Panc1 (cell line): ENCODE results near the gene GGN. TPM values are rescaled to one million over a fixed set of nuclear protein-coding genes. Genes with fewer than 3 reads are reported as not detected.

Experiments used
- ATAC-seq: fragments of 200-7000 bp; cut with Tn5 transposase; 2 replicates; pipeline ENCODE4 v1.9.1; 2020; ENCODE audit warnings: mild to moderate bottlenecking, moderate library complexity
- BruUV-seq: library from RNA; stranded (reverse); fragments of 400-500 nt; replicated peaks from 2 replicates; lab custom pipeline; 2021; lab: Mats Ljungman, UMichigan
- CTCF ChIA-PET: fragments of 300-600 bp; sonication (Branson Sonifier 250); formaldehyde crosslinking; loops from one replicate; lab custom pipeline; 2022; ENCODE audit warnings: antibody characterized with exemption; lab: Charles Lee
- POLR2A ChIA-PET: fragments of 300-600 bp; sonication (Branson Sonifier 250); formaldehyde crosslinking; loops from one replicate; lab custom pipeline; 2022; ENCODE audit warnings: antibody characterized with exemption; lab: Charles Lee
- DNase-seq: peaks from one replicate; pipeline ENCODE4 v3.0.0-alpha.2; 2010; ENCODE audit warnings: low read depth, low spot score
- H3K27ac ChIP-seq: 2 replicates; pipeline ENCODE4 v1.5.1; 2011; ENCODE audit warnings: mild to moderate bottlenecking, low read length, inconsistent platforms
- H3K27me3 ChIP-seq: fragments of 200-500 bp; sonication (Bioruptor generic); 2 replicates; pipeline ENCODE4 v1.6.0; 2014; ENCODE audit warnings: low read length, inconsistent platforms; ENCODE audit not compliant: control insufficient read depth, insufficient read depth
- H3K36me3 ChIP-seq: fragments of 200-500 bp; sonication (Bioruptor generic); 2 replicates; pipeline ENCODE4 v1.5.1; 2014; ENCODE audit warnings: inconsistent platforms, mild to moderate bottlenecking, low read length, moderate library complexity; ENCODE audit not compliant: control insufficient read depth, insufficient read depth
- H3K4me1 ChIP-seq: 2 replicates; pipeline ENCODE4 v1.5.1; 2011; ENCODE audit warnings: inconsistent platforms, mild to moderate bottlenecking, low read length, moderate library complexity; ENCODE audit not compliant: control insufficient read depth, insufficient read depth
- H3K4me3 ChIP-seq, 2 experiments: 2 replicates each; pipeline ENCODE4 v1.5.1; 2011 to 2012; ENCODE audit warnings: low read depth in 2 of 2, low read length in 2 of 2, mild to moderate bottlenecking in 2 of 2, inconsistent platforms in 1 of 2, moderate library complexity in 1 of 2
- H3K9me3 ChIP-seq: fragments of 200-500 bp; sonication (Bioruptor generic); 2 replicates; pipeline ENCODE4 v1.5.1; 2014; ENCODE audit warnings: low read depth, mild to moderate bottlenecking, inconsistent platforms, low read length, moderate library complexity; ENCODE audit not compliant: control insufficient read depth, insufficient read depth
- CTCF ChIP-seq: fragments of 450-650 bp; IDR thresholded peaks from 2 replicates; pipeline ENCODE4 v1.5.1; 2017; ENCODE audit warnings: mild to moderate bottlenecking
- POLR2AphosphoS5 ChIP-seq: IDR thresholded peaks from 2 replicates; pipeline ENCODE4 v1.6.1; 2012; ENCODE audit warnings: mild to moderate bottlenecking, low read depth, low read length, moderate library complexity
- REST ChIP-seq, 2 experiments: IDR thresholded peaks; 2 replicates each; pipeline ENCODE4 v1.6.1; 2011 to 2012; ENCODE audit warnings: low read depth in 2 of 2, control low read depth in 1 of 2, low read length in 1 of 2, mild to moderate bottlenecking in 1 of 2, moderate library complexity in 1 of 2; ENCODE audit not compliant: insufficient read depth in 1 of 2
- SIN3A ChIP-seq: IDR thresholded peaks from 2 replicates; pipeline ENCODE4 v1.6.1; 2012; ENCODE audit warnings: low read depth, mild to moderate bottlenecking, low read length, moderate library complexity, borderline replicate concordance; ENCODE audit not compliant: insufficient read depth
- TCF7L2 ChIP-seq: IDR thresholded peaks from 2 replicates; pipeline ENCODE4 v1.6.1; 2011; ENCODE audit warnings: mild to moderate bottlenecking, low read depth, low read length, inconsistent platforms
- in situ Hi-C: cut with HindIII; loops from 2 replicates; pipeline ENCODE4 v1.10.0; 2016; ENCODE audit warnings: low sequenced_read_pairs, low pct_unique_long_range_greater_than_20kb
- intact Hi-C: fragments of 100-400 bp; cut with micrococcal nuclease; formaldehyde crosslinking; loops from one replicate; pipeline ENCODE4 v1.10.0; 2022; ENCODE audit not compliant: unreplicated experiment
- total RNA-seq: library from RNA; stranded (reverse); gene quantifications from one replicate; pipeline ENCODE4 v1.2.1, GENCODE V29; 2021; ENCODE audit not compliant: unreplicated experiment

GGN gene
- total RNA-seq, 1 experiment from 2014 or later: 1.4 TPM

GRCh38 chr19:38385057-38385803 is 2.6 kb downstream of the GGN start:
- Histone ChIP-seq H3K36me3 (peaks cover 18% of the 10 kb centered on the region), H3K4me3 (no peak overlapping the region), H3K9me3 (no peaks in the 10 kb centered on the region), H3K27ac (no peak overlapping the region), H3K4me1 (peaks cover 10% of the 10 kb centered on the region), H3K27me3 (no peaks in the 10 kb centered on the region)
- ATAC-seq: no peak
- in situ Hi-C loops (no loop called here), intact Hi-C loops (no loop called here)
- TF ChIP-seq SIN3A (no peak), TCF7L2 (no peak), POLR2AphosphoS5 (peak; percentile 8; the same call in 1 of the 2 replicates), REST (IDR thresholded peaks at IDR 0.05; ENCODE audit: insufficient read depth in 1 of 2, low read depth in 2 of 2, low read length in 1 of 2) (no peak), CTCF (no peak; the same call in 1 of the 2 replicates)
- no peak for DNase-seq
- POLR2A ChIA-PET: interaction anchor here (0.6 to 1.4 kb wide), 2 partner anchors 11 to 22 kb away, joined by 3 to 5 read pairs; partner anchors contain the start of gene PSMD8
- CTCF ChIA-PET: interaction anchor here (0.6 to 1.6 kb wide), 5 partner anchors 11 to 248 kb away, joined by 3 to 7 read pairs (median 5); partner anchors contain the start of gene PSMD8
- BruUV-seq: no TSS peak

GRCh38 chr19:38384209-38385027 is 3.4 kb downstream of the GGN start:
- intact Hi-C loops: no loop called here
- H3K4me3 ChIP-seq: no peak overlapping the region
- no peak overlapping the region; the same call in 1 of the 2 replicates for H3K27ac ChIP-seq
- no peak for TF ChIP-seq TCF7L2
- no peak for TF ChIP-seq REST (IDR thresholded peaks at IDR 0.05; ENCODE audit: insufficient read depth in 1 of 2, low read depth in 2 of 2, low read length in 1 of 2)
- TF ChIP-seq POLR2AphosphoS5: peak; percentile 34
- peak; percentile 92; the same call in 1 of the 2 replicates for TF ChIP-seq CTCF
- no peak for TF ChIP-seq SIN3A
- DNase-seq (no peak), ATAC-seq (peak; percentile 37)
- no TSS peak for BruUV-seq
- POLR2A ChIA-PET: interaction anchor here (0.6 to 1.4 kb wide), 2 partner anchors 10 to 22 kb away, joined by 3 to 5 read pairs; partner anchors contain the start of gene PSMD8
- peaks cover 18% of the 10 kb centered on the region for H3K36me3 ChIP-seq
- in situ Hi-C loops: no loop called here
- peaks cover 10% of the 10 kb centered on the region for H3K4me1 ChIP-seq
- H3K9me3 ChIP-seq: no peaks in the 10 kb centered on the region
- CTCF ChIA-PET: interaction anchor here (0.6 to 1.6 kb wide), 5 partner anchors 10 to 159 kb away, joined by 3 to 7 read pairs (median 5); partner anchors contain the start of gene PSMD8
- H3K27me3 ChIP-seq: no peaks in the 10 kb centered on the region
